GM12878 (cell line): ENCODE data around the gene ZER1. TPM values are rescaled to one million over a fixed set of nuclear protein-coding genes. Genes with fewer than 3 reads are reported as not detected.

Source experiments
- ASH2L ChIP-seq: fragments of 300-600, 200-600 bp; sonication (generic); IDR thresholded peaks from 2 replicates; pipeline ENCODE4 v1.6.1; 2017; ENCODE audit warnings: low read depth, mild to moderate bottlenecking, borderline replicate concordance
- ATF7 ChIP-seq: fragments of 450-650 bp; IDR thresholded peaks from 2 replicates; pipeline ENCODE4 v1.6.1; 2016; ENCODE audit warnings: low read depth, mild to moderate bottlenecking
- BHLHE40 ChIP-seq, 2 experiments: fragments of 450-650 bp in 1 of 2; IDR thresholded peaks; 2 replicates each; pipeline ENCODE4 v1.6.1; 2011 to 2017; ENCODE audit warnings: low read depth in 2 of 2, borderline replicate concordance in 1 of 2, improper control_type of control experiment in 1 of 2, low read length in 1 of 2, mild to moderate bottlenecking in 1 of 2
- CREM ChIP-seq: IDR thresholded peaks from 2 replicates; pipeline ENCODE4 v1.6.1; 2014; ENCODE audit warnings: antibody characterized with exemption, low read depth
- EP300 ChIP-seq, 2 experiments: fragments of 150-350 bp in 1 of 2; IDR thresholded peaks; 2 replicates each; pipeline ENCODE4 v1.6.1; 2011 to 2012; ENCODE audit warnings: low read depth in 2 of 2, low read length in 2 of 2, borderline replicate concordance in 1 of 2, improper control_type of control experiment in 1 of 2, inconsistent platforms in 1 of 2; ENCODE audit not compliant: control insufficient read depth in 1 of 2
- GATAD2B ChIP-seq: fragments of 450-650 bp; conservative IDR thresholded peaks from 2 replicates; pipeline ENCODE4 v1.6.1; 2017; ENCODE audit warnings: low read depth, mild to moderate bottlenecking, moderate library complexity
- MEF2B ChIP-seq: fragments of 450-650 bp; IDR thresholded peaks from 2 replicates; pipeline ENCODE4 v1.6.1; 2018; ENCODE audit warnings: mild to moderate bottlenecking, moderate library complexity; ENCODE audit not compliant: partially characterized antibody, poor library complexity, severe bottlenecking
- NR2F1 ChIP-seq: fragments of 450-650 bp; conservative IDR thresholded peaks from 2 replicates; pipeline ENCODE4 v1.6.1; 2017; ENCODE audit warnings: mild to moderate bottlenecking
- POLR2AphosphoS5 ChIP-seq: IDR thresholded peaks from 2 replicates; pipeline ENCODE4 v1.6.1; 2011; ENCODE audit warnings: mild to moderate bottlenecking, low read length, inconsistent platforms
- RAD51 ChIP-seq: fragments of 450-650 bp; IDR thresholded peaks from 2 replicates; pipeline ENCODE4 v1.6.1; 2016; ENCODE audit warnings: moderate library complexity, mild to moderate bottlenecking, inconsistent platforms
- SMAD5 ChIP-seq: IDR thresholded peaks from 2 replicates; pipeline ENCODE4 v1.6.1; 2016; ENCODE audit warnings: antibody characterized with exemption, low read depth
- SMC3 ChIP-seq: IDR thresholded peaks from 2 replicates; pipeline ENCODE4 v1.6.1; 2011; ENCODE audit warnings: low read length, improper control_type of control experiment, borderline replicate concordance
- TCF7 ChIP-seq: IDR thresholded peaks from 2 replicates; pipeline ENCODE4 v1.6.1; 2014; ENCODE audit warnings: antibody characterized with exemption, borderline replicate concordance
- polyA plus RNA-seq, 11 experiments: library from polyadenylated mRNA; depleted of rRNA in 4 of 11; unstranded in 6 of 11; stranded (reverse) in 5 of 11; fragments of >200 nt; fragmentation: Nextera tagmentation in 4 of 11; fragmentation: Illumina TruSeq in 1 of 11; extraction: Ambion mirVana in 4 of 11; extraction: Trizol in 1 of 11; gene quantifications; 1 replicate in 1 of 11; 2 replicates in 10 of 11; pipeline versions ENCODE4 v1.2.1 to v1.2.3, GENCODE V29; 2011 to 2016; ENCODE audit warnings: inconsistent platforms in 2 of 11, missing spikeins in 2 of 11, low read depth in 1 of 11
- total RNA-seq, 4 experiments: library from RNA; depleted of rRNA in 3 of 4; stranded (reverse); fragments of >200 nt in 3 of 4; fragmentation: Illumina TruSeq in 1 of 4; extraction: Trizol in 1 of 4; gene quantifications; 2 replicates each; pipeline versions ENCODE4 v1.2.1 to v1.2.3, GENCODE V29; 2013 to 2021
- TF ChIP-seq, protein P1 (sequence below): fragments of 450-650 bp; formaldehyde crosslinking; IDR thresholded peaks from 2 replicates; pipeline ENCODE4 v1.4.0; 2020; ENCODE audit warnings: mild to moderate bottlenecking, moderate library complexity
- TF ChIP-seq, protein P2 (sequence below): fragments of 450-650 bp; IDR thresholded peaks from 2 replicates; pipeline ENCODE4 v1.6.1; 2017; ENCODE audit warnings: low read depth, mild to moderate bottlenecking, moderate library complexity
- TF ChIP-seq, protein P3 (sequence below): IDR thresholded peaks from 2 replicates; pipeline ENCODE4 v1.6.1; 2012; ENCODE audit warnings: improper control_type of control experiment, low read depth, low read length; ENCODE audit not compliant: insufficient replicate concordance
- TF ChIP-seq, protein P4 (sequence below): IDR thresholded peaks from 2 replicates; pipeline ENCODE4 v1.6.1; 2012; ENCODE audit warnings: low read depth, low read length, improper control_type of control experiment

The ZER1 gene
- total and polyA plus RNA-seq, 10 of the 15 experiments (the other 5 are each of a cell fraction or from before 2014, with no cell fraction given) = 0.32 to 16.9 (median 7.9) TPM

DNA sequence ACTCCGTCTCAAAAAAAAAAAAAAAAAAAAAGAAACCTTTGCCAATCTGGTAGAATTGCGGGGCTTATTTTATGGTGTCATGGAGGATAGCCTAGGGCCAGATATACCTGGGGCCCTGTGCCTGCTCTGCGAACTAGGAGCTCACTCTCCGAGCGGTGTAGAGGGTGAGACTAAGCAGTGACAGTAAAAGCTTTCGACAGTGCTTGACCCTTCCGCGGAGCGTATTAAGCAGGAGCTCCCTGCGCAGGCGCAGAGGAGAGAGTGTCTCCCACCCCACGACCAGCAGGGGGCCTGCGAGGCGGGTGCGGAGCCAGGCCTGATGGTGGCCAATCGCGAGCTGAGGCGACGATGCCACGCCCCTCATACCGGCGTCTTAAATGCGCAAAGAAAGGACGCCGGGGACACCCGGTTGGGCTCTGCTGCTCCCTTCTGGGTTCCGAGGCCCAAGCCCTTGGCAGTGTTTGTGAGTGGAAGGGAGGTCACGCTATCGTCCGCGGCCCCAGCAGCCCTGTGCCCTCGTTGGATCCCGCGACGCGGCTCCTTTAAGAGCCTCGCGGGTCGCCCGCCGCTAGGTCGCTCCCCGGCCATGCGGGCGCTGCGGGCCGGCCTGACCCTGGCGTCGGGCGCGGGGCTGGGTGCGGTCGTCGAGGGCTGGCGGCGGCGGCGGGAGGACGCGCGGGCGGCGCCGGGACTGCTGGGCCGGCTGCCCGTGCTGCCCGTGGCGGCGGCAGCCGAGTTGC is 46.5 kb upstream of the ZER1 start, which contains the start of gene ENDOG (continued):
- TF ChIP-seq, protein P1, sequence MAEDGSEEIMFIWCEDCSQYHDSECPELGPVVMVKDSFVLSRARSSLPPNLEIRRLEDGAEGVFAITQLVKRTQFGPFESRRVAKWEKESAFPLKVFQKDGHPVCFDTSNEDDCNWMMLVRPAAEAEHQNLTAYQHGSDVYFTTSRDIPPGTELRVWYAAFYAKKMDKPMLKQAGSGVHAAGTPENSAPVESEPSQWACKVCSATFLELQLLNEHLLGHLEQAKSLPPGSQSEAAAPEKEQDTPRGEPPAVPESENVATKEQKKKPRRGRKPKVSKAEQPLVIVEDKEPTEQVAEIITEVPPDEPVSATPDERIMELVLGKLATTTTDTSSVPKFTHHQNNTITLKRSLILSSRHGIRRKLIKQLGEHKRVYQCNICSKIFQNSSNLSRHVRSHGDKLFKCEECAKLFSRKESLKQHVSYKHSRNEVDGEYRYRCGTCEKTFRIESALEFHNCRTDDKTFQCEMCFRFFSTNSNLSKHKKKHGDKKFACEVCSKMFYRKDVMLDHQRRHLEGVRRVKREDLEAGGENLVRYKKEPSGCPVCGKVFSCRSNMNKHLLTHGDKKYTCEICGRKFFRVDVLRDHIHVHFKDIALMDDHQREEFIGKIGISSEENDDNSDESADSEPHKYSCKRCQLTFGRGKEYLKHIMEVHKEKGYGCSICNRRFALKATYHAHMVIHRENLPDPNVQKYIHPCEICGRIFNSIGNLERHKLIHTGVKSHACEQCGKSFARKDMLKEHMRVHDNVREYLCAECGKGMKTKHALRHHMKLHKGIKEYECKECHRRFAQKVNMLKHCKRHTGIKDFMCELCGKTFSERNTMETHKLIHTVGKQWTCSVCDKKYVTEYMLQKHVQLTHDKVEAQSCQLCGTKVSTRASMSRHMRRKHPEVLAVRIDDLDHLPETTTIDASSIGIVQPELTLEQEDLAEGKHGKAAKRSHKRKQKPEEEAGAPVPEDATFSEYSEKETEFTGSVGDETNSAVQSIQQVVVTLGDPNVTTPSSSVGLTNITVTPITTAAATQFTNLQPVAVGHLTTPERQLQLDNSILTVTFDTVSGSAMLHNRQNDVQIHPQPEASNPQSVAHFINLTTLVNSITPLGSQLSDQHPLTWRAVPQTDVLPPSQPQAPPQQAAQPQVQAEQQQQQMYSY (CRISPR knock-in tag) = no peak
- TF ChIP-seq SMAD5 = no peak
- TF ChIP-seq BHLHE40 (IDR thresholded peaks at IDR 0.05; ENCODE audit: borderline replicate concordance in 1 of 2, low read depth in 2 of 2, low read length in 1 of 2) = peak; percentile 9 to 31; a peak in 3 of 4 replicates
- no peak for TF ChIP-seq MEF2B
- TF ChIP-seq GATAD2B = no peak
- TF ChIP-seq POLR2AphosphoS5 = peak; percentile 81
- TF ChIP-seq ASH2L = no peak
- TF ChIP-seq ATF7 = no peak
- TF ChIP-seq, protein P2, sequence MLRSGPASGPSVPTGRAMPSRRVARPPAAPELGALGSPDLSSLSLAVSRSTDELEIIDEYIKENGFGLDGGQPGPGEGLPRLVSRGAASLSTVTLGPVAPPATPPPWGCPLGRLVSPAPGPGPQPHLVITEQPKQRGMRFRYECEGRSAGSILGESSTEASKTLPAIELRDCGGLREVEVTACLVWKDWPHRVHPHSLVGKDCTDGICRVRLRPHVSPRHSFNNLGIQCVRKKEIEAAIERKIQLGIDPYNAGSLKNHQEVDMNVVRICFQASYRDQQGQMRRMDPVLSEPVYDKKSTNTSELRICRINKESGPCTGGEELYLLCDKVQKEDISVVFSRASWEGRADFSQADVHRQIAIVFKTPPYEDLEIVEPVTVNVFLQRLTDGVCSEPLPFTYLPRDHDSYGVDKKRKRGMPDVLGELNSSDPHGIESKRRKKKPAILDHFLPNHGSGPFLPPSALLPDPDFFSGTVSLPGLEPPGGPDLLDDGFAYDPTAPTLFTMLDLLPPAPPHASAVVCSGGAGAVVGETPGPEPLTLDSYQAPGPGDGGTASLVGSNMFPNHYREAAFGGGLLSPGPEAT = peak; percentile 89
- TF ChIP-seq NR2F1 = peak; percentile 56
- peak; percentile 70; the same call in 1 of the 2 replicates for TF ChIP-seq CREM
- no peak for TF ChIP-seq TCF7
- TF ChIP-seq RAD51 = no peak
- TF ChIP-seq, protein P3, sequence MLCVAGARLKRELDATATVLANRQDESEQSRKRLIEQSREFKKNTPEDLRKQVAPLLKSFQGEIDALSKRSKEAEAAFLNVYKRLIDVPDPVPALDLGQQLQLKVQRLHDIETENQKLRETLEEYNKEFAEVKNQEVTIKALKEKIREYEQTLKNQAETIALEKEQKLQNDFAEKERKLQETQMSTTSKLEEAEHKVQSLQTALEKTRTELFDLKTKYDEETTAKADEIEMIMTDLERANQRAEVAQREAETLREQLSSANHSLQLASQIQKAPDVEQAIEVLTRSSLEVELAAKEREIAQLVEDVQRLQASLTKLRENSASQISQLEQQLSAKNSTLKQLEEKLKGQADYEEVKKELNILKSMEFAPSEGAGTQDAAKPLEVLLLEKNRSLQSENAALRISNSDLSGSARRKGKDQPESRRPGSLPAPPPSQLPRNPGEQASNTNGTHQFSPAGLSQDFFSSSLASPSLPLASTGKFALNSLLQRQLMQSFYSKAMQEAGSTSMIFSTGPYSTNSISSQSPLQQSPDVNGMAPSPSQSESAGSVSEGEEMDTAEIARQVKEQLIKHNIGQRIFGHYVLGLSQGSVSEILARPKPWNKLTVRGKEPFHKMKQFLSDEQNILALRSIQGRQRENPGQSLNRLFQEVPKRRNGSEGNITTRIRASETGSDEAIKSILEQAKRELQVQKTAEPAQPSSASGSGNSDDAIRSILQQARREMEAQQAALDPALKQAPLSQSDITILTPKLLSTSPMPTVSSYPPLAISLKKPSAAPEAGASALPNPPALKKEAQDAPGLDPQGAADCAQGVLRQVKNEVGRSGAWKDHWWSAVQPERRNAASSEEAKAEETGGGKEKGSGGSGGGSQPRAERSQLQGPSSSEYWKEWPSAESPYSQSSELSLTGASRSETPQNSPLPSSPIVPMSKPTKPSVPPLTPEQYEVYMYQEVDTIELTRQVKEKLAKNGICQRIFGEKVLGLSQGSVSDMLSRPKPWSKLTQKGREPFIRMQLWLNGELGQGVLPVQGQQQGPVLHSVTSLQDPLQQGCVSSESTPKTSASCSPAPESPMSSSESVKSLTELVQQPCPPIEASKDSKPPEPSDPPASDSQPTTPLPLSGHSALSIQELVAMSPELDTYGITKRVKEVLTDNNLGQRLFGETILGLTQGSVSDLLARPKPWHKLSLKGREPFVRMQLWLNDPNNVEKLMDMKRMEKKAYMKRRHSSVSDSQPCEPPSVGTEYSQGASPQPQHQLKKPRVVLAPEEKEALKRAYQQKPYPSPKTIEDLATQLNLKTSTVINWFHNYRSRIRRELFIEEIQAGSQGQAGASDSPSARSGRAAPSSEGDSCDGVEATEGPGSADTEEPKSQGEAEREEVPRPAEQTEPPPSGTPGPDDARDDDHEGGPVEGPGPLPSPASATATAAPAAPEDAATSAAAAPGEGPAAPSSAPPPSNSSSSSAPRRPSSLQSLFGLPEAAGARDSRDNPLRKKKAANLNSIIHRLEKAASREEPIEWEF = no peak
- TF ChIP-seq, protein P4, sequence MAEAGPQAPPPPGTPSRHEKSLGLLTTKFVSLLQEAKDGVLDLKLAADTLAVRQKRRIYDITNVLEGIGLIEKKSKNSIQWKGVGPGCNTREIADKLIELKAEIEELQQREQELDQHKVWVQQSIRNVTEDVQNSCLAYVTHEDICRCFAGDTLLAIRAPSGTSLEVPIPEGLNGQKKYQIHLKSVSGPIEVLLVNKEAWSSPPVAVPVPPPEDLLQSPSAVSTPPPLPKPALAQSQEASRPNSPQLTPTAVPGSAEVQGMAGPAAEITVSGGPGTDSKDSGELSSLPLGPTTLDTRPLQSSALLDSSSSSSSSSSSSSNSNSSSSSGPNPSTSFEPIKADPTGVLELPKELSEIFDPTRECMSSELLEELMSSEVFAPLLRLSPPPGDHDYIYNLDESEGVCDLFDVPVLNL = no peak
- TF ChIP-seq SMC3 = peak; percentile 22; the same call in 1 of the 2 replicates
- TF ChIP-seq EP300 (IDR thresholded peaks at IDR 0.05; ENCODE audit: borderline replicate concordance in 1 of 2, control insufficient read depth in 1 of 2, low read depth in 2 of 2, low read length in 2 of 2) = no peak
